CD4-positive, alpha-beta T cell treated with Interferon gamma for 1 hour (primary cell): ENCODE results near the gene BIRC6.
"Not testable (repeated sequence)": the region's sequence is repeated elsewhere in the genome, so short reads cannot be mapped to it uniquely, and the experiment has no call there.

Experiments used
- DNase-seq: peaks from one replicate; pipeline ENCODE4 v3.0.0-alpha.2; 2020

The BIRC6 gene

GRCh38 chr2:32622570-32623310, 265.9 kb downstream of the BIRC6 start:
- DNase-seq, result no peak

- DNase-seq, result no peak
Measured at GRCh38 chr2:32623311-32623706, 266.5 kb downstream of the BIRC6 start.

GRCh38 chr2:32624812-32625211, 268.0 kb downstream of the BIRC6 start:
- no peak for DNase-seq

GRCh38 chr2:32626639-32627221, 269.9 kb downstream of the BIRC6 start:
- DNase-seq, result no peak

GRCh38 chr2:32627441-32627813, 270.6 kb downstream of the BIRC6 start:
- no peak for DNase-seq

GRCh38 chr2:32627814-32628579, 271.2 kb downstream of the BIRC6 start, which contains the start of gene TTC27:
TTC27 (plus strand) TSS chr2:32628050; CDS start chr2:32628293, 243 bp downstream.
- DNase-seq, result peak; percentile 93

- DNase-seq, result no peak
Measured at GRCh38 chr2:32632089-32632488, 275.3 kb downstream of the BIRC6 start.

GRCh38 chr2:32633040-32633439, 276.2 kb downstream of the BIRC6 start:
- no peak for DNase-seq

- DNase-seq, result not testable (repeated sequence)
Measured at GRCh38 chr2:32638548-32638947, 281.7 kb downstream of the BIRC6 start.

GRCh38 chr2:32641180-32641579, 284.4 kb downstream of the BIRC6 start:
- DNase-seq, result no peak

- no peak for DNase-seq
Measured at GRCh38 chr2:32647180-32647651, 290.4 kb downstream of the BIRC6 start.

- DNase-seq, result no peak
Measured at GRCh38 chr2:32652555-32653209, 295.9 kb downstream of the BIRC6 start.

GRCh38 chr2:32656069-32656468, 299.2 kb downstream of the BIRC6 start:
- DNase-seq, result no peak

- no peak for DNase-seq
Measured at GRCh38 chr2:32663864-32664263, 307.0 kb downstream of the BIRC6 start.

GRCh38 chr2:32666704-32667103, 309.9 kb downstream of the BIRC6 start:
- no peak for DNase-seq

GRCh38 chr2:32668254-32668653, 311.4 kb downstream of the BIRC6 start:
- DNase-seq, result no peak
